ENCODE results near the gene COPE. TPM values are rescaled to one million over a fixed set of nuclear protein-coding genes. Genes with fewer than 3 reads are reported as not detected.

Gene COPE
- total RNA-seq, 6 donors from 2014 or later, result 124 to 250 (median 191) TPM

DNA sequence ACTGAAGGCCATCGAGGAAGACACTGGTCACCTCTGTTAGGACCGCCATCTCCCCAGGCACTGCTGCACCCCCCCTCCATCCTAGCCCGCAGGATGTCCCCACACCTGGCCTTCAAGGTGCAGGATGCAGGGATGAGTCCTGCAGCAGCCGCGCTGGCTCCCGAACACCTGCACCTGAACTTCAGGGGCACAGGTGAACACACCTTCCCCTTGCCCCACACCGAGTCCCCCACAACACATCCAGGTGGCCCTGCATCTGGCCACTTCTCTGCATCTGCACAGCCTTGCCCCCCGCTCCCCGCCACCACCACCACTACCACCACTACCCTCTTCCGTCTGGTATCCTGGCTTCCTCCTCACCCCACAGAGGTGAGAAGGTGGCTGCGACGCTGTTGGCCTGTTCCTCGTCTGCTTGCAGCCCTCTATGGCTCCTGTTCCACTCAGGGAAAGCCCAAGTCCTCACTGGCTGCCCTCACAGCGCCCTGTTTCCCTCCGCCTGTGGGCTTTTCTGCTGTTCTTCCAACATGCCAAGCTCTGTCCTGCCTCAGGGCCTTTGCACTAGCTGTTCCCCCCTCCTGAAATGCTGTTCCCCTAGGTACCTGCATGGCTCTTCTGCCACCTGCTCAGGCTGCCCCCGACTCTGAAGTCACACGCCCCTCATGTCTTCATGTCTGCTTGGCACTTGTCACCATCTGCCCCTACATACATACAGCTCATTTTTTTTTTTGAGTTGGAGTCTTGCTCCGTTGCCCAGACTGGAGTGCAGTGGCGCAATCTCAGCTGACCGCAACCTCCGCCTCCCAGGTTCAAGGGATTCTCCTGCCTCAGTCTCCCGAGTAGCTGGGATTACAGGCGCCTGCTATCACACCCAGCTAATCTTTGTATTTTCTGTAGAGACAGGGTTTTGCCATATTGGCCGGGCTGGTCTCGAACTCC is 21.8 kb downstream of the COPE start:
- no peak for TF ChIP-seq POLR2A (IDR thresholded peaks at IDR 0.05)
- TF ChIP-seq POLR2AphosphoS5 (IDR thresholded peaks at IDR 0.05), result no peak
- TF ChIP-seq EP300 (IDR thresholded peaks at IDR 0.05), result no peak
- TF ChIP-seq CTCF (IDR thresholded peaks at IDR 0.05), result no peak
- Histone ChIP-seq H3K27ac (no peak overlapping the region), H3K9me3 (no peaks in the 10 kb centered on the region), H3K36me3 (peaks cover 0 to 33% (median 30%) of the 10 kb centered on the region in 4 donors), H3K4me3 (no peak overlapping the region), H3K4me1 (peaks cover 16 to 25% (median 18%) of the 10 kb centered on the region in 4 donors), H3K27me3 (peaks cover 0 to 26% (median 14%) of the 10 kb centered on the region in 4 donors)
- ATAC-seq (ENCODE audit: low FRiP score in 2 of 2) (no peak), DNase-seq (peak in 1 of 2 donors; percentile 60)
- 89 to 91% methylated on average over 21 to 25 of the region's 25 CpGs for whole genome bisulfite sequencing, 2 donors

- Histone ChIP-seq H3K27ac (no peak overlapping the region), H3K9me3 (no peaks in the 10 kb centered on the region), H3K27me3 (peaks cover 0 to 26% (median 14%) of the 10 kb centered on the region in 4 donors), H3K4me3 (peak overlapping the region in 2 of 4 donors; percentile 12 to 39), H3K4me1 (peaks cover 16 to 25% (median 18%) of the 10 kb centered on the region in 4 donors), H3K36me3 (peaks cover 0 to 29% (median 26%) of the 10 kb centered on the region in 4 donors)
- WGBS, 2 donors, result 16 to 25% methylated on average over 19 to 25 of the region's 33 CpGs
- TF ChIP-seq CTCF (IDR thresholded peaks at IDR 0.05) (no peak), POLR2A (IDR thresholded peaks at IDR 0.05) (no peak), EP300 (IDR thresholded peaks at IDR 0.05) (no peak), POLR2AphosphoS5 (IDR thresholded peaks at IDR 0.05) (no peak)
- peak in 1 of 2 donors; percentile 85 for DNase-seq
- ATAC-seq (ENCODE audit: low FRiP score in 2 of 2), result no peak
These were observed 22.8 kb downstream of the COPE start for GRCh38 chr19:18896421-18896841.

DNA sequence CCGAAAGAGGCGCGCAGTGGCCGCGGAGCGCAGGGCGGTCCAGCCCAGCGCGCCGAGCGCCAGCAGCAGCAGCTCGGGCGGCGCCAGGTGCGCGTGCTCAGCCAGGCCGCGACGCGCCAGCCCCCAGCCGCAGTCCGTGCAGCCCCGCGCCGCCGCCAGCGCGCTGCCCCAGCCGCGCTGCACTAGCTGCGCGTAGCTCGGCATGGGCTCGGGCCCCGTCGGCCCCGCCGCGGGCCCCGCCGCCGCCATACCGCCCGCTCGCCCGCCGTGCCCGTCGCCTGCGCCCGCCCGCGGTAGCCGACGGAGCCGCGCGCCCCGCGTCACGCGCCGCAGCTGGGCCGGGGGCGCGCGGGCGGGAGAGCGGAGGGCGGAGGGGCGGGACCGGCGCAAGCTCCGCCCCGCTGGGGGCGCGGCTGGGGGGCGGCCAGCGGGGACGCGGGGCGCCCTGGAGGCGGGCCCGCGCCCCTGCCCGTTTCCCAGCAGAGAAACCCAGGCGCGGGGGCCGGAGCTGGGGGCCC is 23.3 kb downstream of the COPE start, which contains the start of gene CERS1:
CERS1 (minus strand) TSS at position 335 of the 518 bp plus-strand sequence; CDS start at position 249, 86 bp downstream.
- no peaks in the 10 kb centered on the region for H3K9me3 ChIP-seq
- H3K4me1 ChIP-seq, result peaks cover 16 to 25% (median 18%) of the 10 kb centered on the region in 4 donors
- H3K27me3 ChIP-seq, result peaks cover 0 to 26% (median 14%) of the 10 kb centered on the region in 4 donors
- ATAC-seq (ENCODE audit: low FRiP score in 2 of 2) (no peak), DNase-seq (no peak)
- H3K27ac ChIP-seq, result no peak within 1 kb of the TSS
- TF ChIP-seq EP300 (IDR thresholded peaks at IDR 0.05), result no peak
- no peak for TF ChIP-seq POLR2AphosphoS5 (IDR thresholded peaks at IDR 0.05)
- TF ChIP-seq CTCF (IDR thresholded peaks at IDR 0.05), result no peak
- TF ChIP-seq POLR2A (IDR thresholded peaks at IDR 0.05), result no peak
- H3K36me3 ChIP-seq, result peaks cover 0 to 23% (median 21%) of the 10 kb centered on the region in 4 donors
- peak within 1 kb of the TSS; percentile 29 to 45 (median 38) for H3K4me3 ChIP-seq
- WGBS, 2 donors, result no CpG with 5 or more reads among the region's 89 CpGs

GRCh38 chr19:18895038-18895823 is 24.0 kb downstream of the COPE start:
- Histone ChIP-seq H3K27ac (no peak overlapping the region), H3K4me3 (peak overlapping the region; percentile 29 to 45 (median 38))
- peak in 1 of 2 donors; percentile 22 for ATAC-seq (ENCODE audit: low FRiP score in 2 of 2)

More at GRCh38 chr19:18895038-18895823, 24.0 kb downstream of the COPE start:
- Histone ChIP-seq H3K4me1 (peaks cover 16 to 25% (median 18%) of the 10 kb centered on the region in 4 donors), H3K36me3 (peaks cover 0 to 17% (median 14%) of the 10 kb centered on the region in 4 donors), H3K9me3 (no peaks in the 10 kb centered on the region), H3K27me3 (peaks cover 0 to 26% (median 14%) of the 10 kb centered on the region in 4 donors)
- 0 to 18% methylated on average over 2 to 6 of the region's 72 CpGs for WGBS, 2 donors
- peak; percentile 41 to 85 for DNase-seq
- TF ChIP-seq EP300 (IDR thresholded peaks at IDR 0.05), result no peak
- peak in 3 of 6 experiments; percentile 41 to 47 (median 44) for TF ChIP-seq CTCF (IDR thresholded peaks at IDR 0.05)
